Inflammatory macrophage (primary cell): Measurements from ENCODE around the gene ZSCAN21.
A peak's percentile ranks its signal among the peaks of the same experiment; 100 is the strongest.

Experiments
- DNase-seq, 2 donors: peaks; one replicate each; pipeline ENCODE4 v3.0.0-alpha.2; 2020 to 2022

The ZSCAN21 gene

DNA sequence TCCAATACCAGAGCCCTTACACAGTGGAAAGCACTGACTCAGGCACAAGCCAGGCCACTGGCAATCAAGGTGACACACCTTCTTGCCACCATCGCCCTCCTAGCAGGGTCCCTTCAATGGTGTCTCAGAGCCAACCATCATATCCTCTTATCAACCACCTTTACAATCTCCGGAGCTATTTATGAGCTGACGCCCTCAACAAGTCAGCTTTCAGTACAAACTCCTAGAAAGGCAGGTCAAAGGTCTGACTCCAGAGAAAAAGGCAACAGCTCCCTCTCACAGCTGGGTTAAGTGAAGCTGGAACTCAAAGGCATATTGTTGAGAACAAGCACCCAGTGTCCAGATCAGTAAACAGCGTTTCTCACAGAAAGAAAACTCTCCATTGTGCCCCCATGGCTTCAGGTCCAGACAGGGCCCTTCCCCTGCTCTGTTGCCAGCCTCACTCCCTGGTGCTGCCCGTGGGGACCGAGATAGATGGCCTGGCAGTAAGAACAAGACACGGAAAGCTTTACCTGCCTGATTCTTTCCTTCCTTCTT, 29.5 kb downstream of the ZSCAN21 start:
- no peak for DNase-seq

- peak; percentile 21 to 35 for DNase-seq
Measured at GRCh38 chr7:100080907-100081534, 31.4 kb downstream of the ZSCAN21 start.

DNA sequence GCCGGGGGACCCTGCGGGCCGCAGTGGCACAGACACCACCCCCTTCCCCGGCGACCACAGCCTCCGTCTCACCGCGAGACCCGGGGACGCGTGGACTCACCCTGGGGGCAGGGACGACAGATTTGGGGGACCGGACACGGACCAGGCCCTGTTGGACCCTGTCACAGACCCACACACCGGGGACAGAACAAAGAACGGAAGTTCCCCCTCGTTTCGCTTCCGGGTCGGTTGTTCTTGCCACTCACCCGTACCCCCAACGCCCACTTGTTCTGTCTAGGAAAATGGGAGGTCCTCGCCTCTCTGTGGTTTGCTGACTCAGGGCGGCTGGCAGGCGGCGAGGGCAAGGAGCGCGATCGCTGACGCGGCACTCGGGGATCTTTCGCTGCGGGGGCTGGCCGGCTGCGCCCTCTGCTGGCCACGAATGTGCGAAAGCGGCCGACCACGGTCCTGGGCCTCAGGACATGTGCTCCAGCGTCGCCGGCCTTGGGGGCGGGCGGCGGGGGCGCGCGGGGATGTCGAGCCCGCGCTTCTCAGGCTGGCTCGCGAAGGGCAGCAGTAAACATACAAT, 32.0 kb downstream of the ZSCAN21 start, which contains the start of gene ZNF3:
Gene ZNF3, minus strand, starts transcription at position 189 of the 568 bp plus-strand sequence. CDS start 4,366 bp downstream, outside the sequence.
- DNase-seq, result peak; percentile 99

- DNase-seq, result no peak
Measured at GRCh38 chr7:100082978-100083377, 33.4 kb downstream of the ZSCAN21 start.

DNA sequence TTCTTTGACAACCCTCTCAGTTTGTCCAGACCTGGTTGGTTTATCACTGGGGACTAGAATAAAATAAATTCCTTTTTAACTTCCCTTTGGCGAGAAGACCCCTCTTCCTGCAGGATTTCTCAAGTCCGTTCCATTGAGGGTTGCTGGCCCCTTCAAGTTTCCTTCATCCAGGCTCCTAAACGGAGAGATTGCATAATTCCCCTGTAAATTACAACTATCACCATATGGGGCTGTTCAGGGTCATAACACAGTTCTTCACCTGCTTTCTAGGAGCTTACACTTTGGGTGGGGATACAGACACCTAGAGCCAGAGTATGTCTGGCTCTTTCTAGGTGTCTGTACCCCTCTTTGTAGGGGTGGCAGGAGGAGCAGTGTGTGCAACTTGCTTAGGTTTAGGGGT, 35.9 kb downstream of the ZSCAN21 start:
- no peak for DNase-seq

DNA sequence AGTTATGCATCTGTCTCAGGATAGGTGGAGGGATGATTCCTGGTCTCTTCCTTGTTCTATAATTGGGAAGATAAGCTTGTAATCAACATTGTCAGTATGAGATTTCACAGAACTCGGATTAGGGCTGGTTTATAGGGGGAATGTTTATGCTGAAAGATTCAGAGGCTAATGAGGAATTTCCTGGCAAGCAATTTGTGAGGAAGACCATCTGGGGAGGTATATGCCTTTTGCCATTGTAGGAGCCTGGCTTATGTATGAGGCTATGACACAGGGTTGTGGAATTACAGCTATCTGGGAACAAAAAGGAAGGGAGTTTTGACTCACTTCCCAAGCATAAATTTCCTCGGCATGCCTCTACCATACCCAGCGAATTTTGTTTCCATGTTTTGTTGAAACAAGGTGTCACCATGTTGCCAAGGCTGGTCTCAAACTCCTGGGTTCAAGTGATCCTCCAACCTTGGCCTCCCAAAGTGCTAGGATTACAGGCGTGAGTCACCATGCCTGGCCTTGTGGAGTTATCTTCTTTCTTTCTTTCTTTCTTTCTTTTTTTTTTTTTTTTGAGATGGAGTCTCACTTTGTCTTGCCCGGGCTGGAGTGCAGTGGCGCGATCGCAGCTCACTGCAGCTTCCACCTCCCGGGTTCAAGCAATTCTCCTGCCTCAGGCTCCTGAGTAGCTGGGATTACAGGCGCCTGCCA, 37.6 kb downstream of the ZSCAN21 start:
- no peak for DNase-seq

- no peak for DNase-seq
Measured at GRCh38 chr7:100088095-100088620, 38.6 kb downstream of the ZSCAN21 start.

- peak; percentile 70 to 81 for DNase-seq
Measured at GRCh38 chr7:100088621-100089457, 39.3 kb downstream of the ZSCAN21 start, which contains the start of gene COPS6. Gene COPS6, plus strand, starts transcription at chr7:100088969. Its CDS starts 22 bp downstream, at chr7:100088991.

DNA sequence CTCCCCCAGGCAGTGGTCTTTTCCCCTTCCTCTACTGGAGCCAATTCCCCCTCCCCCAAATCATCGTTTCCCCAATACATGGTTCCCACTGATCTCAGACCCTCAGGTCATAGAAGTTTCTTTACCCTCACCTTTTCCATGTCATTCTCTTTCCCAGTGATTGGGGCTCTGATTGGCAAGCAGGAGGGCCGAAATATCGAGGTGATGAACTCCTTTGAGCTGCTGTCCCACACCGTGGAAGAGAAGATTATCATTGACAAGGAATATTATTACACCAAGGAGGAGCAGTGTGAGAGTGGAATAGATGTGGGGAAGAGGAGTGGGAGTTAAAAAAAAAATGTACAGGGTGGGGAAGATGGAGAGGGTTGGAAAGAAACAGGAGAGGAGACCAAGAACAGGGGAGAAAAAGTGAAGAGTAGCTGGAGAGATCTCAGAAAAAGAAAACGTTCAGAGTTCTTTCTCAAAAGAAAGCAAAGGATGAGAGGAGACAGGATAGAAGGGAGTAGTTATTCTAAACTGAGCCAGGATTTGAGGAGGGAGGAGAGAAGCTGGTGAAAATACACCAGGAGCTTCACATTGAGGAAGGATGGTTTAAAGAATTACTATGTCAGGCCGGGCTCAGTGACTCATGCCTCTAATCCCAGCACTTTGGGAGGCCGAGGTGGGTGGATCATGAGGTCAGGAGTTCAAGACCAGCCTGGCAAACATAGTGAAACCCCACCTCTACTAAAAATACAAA, 40.1 kb downstream of the ZSCAN21 start:
- DNase-seq, result peak in 1 of 2 donors; percentile 23

DNA sequence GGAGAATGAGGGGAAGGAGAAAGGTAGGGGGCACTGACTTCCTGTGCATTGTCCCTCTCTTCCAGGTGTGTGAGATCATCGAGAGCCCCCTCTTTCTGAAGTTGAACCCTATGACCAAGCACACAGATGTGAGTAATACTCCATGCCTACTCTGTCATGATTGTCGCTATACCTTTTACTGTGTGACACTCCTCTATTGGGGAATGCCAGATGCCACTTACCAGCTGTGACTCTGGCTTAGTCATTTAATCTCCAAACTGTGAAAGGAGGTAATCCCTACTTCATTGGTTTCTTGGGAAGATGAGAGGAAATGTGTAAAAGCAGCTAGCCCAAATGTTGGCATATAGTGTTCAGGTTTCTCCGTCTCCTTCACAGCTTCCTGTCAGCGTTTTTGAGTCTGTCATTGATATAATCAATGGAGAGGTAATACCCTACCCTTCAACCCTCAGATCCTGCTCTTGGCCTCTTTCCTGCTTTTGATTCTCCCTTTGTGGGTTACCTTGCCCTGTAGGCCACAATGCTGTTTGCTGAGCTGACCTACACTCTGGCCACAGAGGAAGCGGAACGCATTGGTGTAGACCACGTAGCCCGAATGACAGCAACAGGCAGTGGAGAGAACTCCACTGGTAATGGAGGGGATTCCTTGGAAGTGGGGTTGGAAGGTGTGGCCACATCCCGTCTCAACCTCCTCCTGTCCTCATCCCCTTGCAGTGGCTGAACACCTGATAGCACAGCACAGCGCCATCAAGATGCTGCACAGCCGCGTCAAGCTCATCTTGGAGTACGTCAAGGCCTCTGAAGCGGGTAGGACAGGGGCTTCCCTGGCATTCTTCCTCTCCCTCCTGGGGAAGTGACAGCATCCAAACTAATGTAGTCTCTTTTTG, 41.2 kb downstream of the ZSCAN21 start:
- DNase-seq, result no peak

DNA sequence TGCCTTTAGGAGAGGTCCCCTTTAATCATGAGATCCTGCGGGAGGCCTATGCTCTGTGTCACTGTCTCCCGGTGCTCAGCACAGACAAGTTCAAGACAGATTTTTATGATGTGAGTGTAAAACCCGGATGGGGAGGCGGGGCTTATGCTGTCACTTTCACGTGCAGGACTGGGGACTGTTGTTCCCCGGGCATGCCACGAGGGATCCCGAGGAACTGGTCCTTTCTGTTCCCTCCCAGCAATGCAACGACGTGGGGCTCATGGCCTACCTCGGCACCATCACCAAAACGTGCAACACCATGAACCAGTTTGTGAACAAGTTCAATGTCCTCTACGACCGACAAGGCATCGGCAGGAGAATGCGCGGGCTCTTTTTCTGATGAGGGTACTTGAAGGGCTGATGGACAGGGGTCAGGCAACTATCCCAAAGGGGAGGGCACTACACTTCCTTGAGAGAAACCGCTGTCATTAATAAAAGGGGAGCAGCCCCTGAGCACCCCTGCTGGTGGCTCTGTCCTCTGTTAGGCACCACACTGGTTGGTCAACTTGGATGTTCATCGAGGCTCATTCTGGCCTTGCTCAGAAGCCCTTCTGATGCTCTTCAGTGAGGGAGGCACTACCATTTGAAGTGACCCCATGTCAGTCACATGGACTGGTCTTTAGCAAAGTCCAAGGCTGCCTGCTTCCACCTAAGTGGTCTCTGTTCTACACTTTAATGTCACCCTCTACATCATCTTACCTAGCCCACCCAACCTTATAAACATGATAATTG, 42.0 kb downstream of the ZSCAN21 start:
- DNase-seq, result no peak

DNA sequence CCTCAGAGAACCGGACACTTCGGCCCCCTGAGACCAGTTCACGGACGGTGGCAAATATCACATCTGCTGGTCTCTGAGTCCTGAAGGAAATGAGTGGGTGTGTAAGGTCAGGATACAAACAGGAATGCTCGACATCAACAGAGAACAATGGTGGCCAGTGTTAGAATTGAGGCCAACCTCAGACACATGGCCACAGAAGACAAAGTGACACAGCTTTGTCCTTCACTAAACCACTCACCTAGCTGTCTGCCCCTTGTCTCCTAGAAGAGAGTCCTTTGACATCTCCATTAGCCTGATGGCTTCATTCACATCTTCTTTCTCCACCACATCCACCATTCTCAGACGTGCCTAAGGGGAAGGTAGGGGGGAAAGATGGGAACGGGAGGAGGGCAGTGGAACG, 43.5 kb downstream of the ZSCAN21 start:
- DNase-seq, result no peak

DNA sequence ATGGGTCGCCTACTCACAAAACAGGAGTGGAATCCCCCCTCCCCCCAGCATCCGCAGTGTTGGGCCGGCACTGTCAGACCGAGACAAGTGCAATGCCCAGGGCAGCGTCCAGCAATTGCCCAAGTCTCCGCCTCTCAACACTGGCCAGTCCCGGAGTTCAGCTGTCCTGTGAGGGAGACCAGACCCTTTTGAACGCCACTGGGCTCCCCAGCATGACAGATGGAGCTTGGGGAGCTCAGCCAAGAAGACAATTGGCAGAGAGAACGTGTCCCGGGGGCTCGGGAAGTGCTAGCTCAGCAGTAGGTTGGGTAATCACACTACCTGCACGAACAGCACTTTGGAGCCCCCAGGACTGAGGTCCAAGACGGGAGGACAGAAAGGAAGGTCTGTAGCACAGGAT, 43.9 kb downstream of the ZSCAN21 start:
- no peak for DNase-seq

DNA sequence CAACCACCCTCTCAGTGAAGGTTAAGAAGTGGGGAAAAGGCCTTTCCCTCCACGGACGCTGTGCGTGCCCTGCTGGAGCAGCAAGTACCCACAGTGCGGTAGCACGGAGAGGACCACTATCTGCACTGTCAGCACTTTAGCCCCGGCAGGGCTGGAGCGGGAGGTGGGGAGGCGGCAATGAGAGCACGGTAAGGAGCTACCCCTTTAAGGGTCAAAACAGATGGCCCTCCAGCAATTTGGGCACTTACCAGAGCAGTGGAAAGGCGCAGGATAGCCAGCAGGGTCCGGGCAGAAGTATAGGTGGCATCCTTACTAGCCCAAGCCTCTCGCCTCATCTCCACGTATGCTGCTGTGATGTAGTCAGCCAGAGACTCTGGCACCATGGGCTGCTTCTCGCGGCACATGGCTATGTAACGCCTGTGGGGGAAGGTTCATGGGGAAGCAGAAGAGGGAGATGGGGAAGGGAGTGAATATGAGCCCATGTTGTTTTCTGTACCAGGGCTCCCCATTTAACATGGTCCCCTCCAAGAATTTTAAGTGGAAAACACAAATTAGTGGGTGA, 44.4 kb downstream of the ZSCAN21 start:
- no peak for DNase-seq

GRCh38 chr7:100095289-100095688, 45.7 kb downstream of the ZSCAN21 start:
- no peak for DNase-seq

- DNase-seq, result no peak
Measured at GRCh38 chr7:100095704-100096103, 46.1 kb downstream of the ZSCAN21 start.

- DNase-seq, result no peak
Measured at GRCh38 chr7:100098913-100099312, 49.3 kb downstream of the ZSCAN21 start.

- no peak for DNase-seq
Measured at GRCh38 chr7:100099452-100099851, 49.9 kb downstream of the ZSCAN21 start.

DNA sequence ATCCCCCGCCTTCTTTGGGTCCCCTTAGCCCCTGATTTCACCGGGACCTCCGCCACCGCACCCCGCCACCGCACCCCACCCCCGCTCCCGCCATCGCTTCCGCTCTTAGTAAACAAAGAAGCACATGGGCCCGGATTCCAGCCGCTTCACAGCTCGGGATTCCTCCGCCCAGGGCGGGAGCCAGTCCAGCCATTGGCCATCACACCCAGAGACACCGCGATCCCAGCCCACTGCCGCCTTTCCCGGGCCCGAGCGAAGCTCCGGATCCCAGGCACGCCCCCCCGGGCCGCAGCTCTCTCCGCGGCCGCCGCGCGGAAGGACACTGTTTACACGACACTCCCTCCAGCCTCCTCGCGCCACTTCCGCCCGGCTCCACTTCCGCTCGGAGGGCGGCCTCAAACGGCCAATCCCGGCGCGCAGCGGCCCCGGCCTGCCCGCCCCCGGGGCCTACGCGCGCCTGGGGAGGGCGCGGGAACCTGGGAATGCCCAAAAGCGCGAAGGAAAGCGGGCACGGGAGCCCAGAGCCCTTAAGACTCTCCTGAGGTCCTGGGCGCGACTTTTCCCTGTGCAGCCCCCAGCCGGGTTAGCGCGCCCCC, 50.9 kb downstream of the ZSCAN21 start:
- DNase-seq, result peak; percentile 92 to 96
